Measurements from ENCODE around the gene FSD1. TPM values are rescaled to one million over a fixed set of nuclear protein-coding genes. Genes with fewer than 3 reads are reported as not detected.

FSD1 gene
- total and polyA plus RNA-seq, 10 of the 15 experiments (the other 5 are each of a cell fraction or from before 2014, with no cell fraction given) = 0.15 to 5.1 (median 4.0) TPM; not detected in 1

GRCh38 chr19:4292515-4292914 lies 11.9 kb upstream of the FSD1 start:
- no peaks in the 10 kb centered on the region for H3K4me1 ChIP-seq (ENCODE audit: control insufficient read depth, insufficient read depth, low read length)
- H3K9me3 ChIP-seq (replicated peaks; ENCODE audit: control insufficient read depth, insufficient read depth, low read length) = no peaks in the 10 kb centered on the region
- no peak for ATAC-seq
- H3K27ac ChIP-seq (ENCODE audit: control insufficient read depth, insufficient read depth) = no peak overlapping the region
- H4K20me1 ChIP-seq (ENCODE audit: control insufficient read depth, insufficient read depth) = no peaks in the 10 kb centered on the region
- no peak for DNase-seq (ENCODE audit: low read depth, low spot score)
- SMC1A ChIA-PET (ENCODE audit: uncharacterized antibody, unreplicated experiment) = no interaction called here
- no peak for TF ChIP-seq WRNIP1 (IDR thresholded peaks at IDR 0.05; ENCODE audit: borderline replicate concordance, low read depth, low read length)
- no peak for TF ChIP-seq TCF12 (IDR thresholded peaks at IDR 0.05; ENCODE audit: low read depth, low read length)
- TF ChIP-seq ZSCAN29 (IDR thresholded peaks at IDR 0.05) = no peak
- TF ChIP-seq NR2C1 (IDR thresholded peaks at IDR 0.05) = no peak
- no peak for TF ChIP-seq ZNF622 (IDR thresholded peaks at IDR 0.05)
- TF ChIP-seq KAT2A (conservative IDR thresholded peaks at IDR 0.05; ENCODE audit: control insufficient read depth, low read depth, low read length) = no peak
- no peak for TF ChIP-seq NFYA (IDR thresholded peaks at IDR 0.05; ENCODE audit: borderline replicate concordance, low read depth, low read length)
- no peak for TF ChIP-seq POU2F2 (IDR thresholded peaks at IDR 0.05; ENCODE audit: borderline replicate concordance, low read depth, low read length)
- TF ChIP-seq BCL3 (IDR thresholded peaks at IDR 0.05; ENCODE audit: borderline replicate concordance, insufficient read depth, low read depth, low read length, poor library complexity, severe bottlenecking) = no peak
- TF ChIP-seq DPF2 (IDR thresholded peaks at IDR 0.05) = no peak
- TF ChIP-seq CEBPB (IDR thresholded peaks at IDR 0.05; ENCODE audit: borderline replicate concordance in 1 of 2, low read depth in 2 of 2, low read length in 2 of 2) = no peak
- TF ChIP-seq, protein P1, sequence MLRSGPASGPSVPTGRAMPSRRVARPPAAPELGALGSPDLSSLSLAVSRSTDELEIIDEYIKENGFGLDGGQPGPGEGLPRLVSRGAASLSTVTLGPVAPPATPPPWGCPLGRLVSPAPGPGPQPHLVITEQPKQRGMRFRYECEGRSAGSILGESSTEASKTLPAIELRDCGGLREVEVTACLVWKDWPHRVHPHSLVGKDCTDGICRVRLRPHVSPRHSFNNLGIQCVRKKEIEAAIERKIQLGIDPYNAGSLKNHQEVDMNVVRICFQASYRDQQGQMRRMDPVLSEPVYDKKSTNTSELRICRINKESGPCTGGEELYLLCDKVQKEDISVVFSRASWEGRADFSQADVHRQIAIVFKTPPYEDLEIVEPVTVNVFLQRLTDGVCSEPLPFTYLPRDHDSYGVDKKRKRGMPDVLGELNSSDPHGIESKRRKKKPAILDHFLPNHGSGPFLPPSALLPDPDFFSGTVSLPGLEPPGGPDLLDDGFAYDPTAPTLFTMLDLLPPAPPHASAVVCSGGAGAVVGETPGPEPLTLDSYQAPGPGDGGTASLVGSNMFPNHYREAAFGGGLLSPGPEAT (IDR thresholded peaks at IDR 0.05; ENCODE audit: low read depth) = no peak
- TF ChIP-seq IKZF1 (conservative IDR thresholded peaks at IDR 0.05) = no peak
- no peak for TF ChIP-seq NRF1 (conservative IDR thresholded peaks at IDR 0.05; ENCODE audit: low read depth, low read length)
- TF ChIP-seq RUNX3 (IDR thresholded peaks at IDR 0.05; ENCODE audit: low read length) = no peak
- TF ChIP-seq EP300 (IDR thresholded peaks at IDR 0.05; ENCODE audit: borderline replicate concordance in 1 of 2, control insufficient read depth in 1 of 2, low read depth in 2 of 2, low read length in 2 of 2) = no peak
- intact Hi-C loops (cut with micrococcal nuclease; ENCODE audit: unreplicated experiment) = no loop called here
- no peak overlapping the region for H3K4me2 ChIP-seq (ENCODE audit: control insufficient read depth, insufficient read depth)
- H3K27me3 ChIP-seq (replicated peaks in 1 of 2; ENCODE audit: control insufficient read depth in 2 of 2, insufficient read depth in 2 of 2, low read length in 1 of 2) = no peaks in the 10 kb centered on the region
- RAD21 ChIA-PET (ENCODE audit: unreplicated experiment) = no interaction called here
- POLR2A ChIA-PET = no interaction called here
- no peaks in the 10 kb centered on the region for H3K79me2 ChIP-seq (ENCODE audit: control insufficient read depth, insufficient read depth, low read length)
- 63% methylated on average over 14 of the region's 15 CpGs for WGBS (ENCODE audit: insufficient coverage, insufficient replicate concordance, low lambda C conversion rate, missing lambda C conversion rate)
- in situ Hi-C loops (cut with MboI) = no loop called here
- H3K4me3 ChIP-seq = no peak overlapping the region
- no TSS peak for BruUV-seq (replicated peaks)
- no peak overlapping the region for H2AFZ ChIP-seq (ENCODE audit: control insufficient read depth, low read depth, low read length)
- CTCF ChIA-PET = no interaction called here
- H3K9ac ChIP-seq (ENCODE audit: control insufficient read depth, insufficient read depth, low read length) = no peak overlapping the region
- no peak for FAIRE-seq
- H3K36me3 ChIP-seq (ENCODE audit: control insufficient read depth in 2 of 2, insufficient read depth in 2 of 2, low read length in 1 of 2) = no peaks in the 10 kb centered on the region
